Stimulated activated effector memory CD8-positive, alpha-beta T cell treated with anti-CD3 and anti-CD28 coated beads, Interleukin-12 subunit alpha, Interleukin-12 subunit beta, amount 100 ng/mL, for 72 hours (primary cell): ENCODE results near the gene SOX5.
A peak's percentile ranks its signal among the peaks of the same experiment; 100 is the strongest.

Source experiments
- ATAC-seq: fragments of 150-1000 bp; cut with Tn5 transposase; 2 replicates; pipeline ENCODE4 v1.10.0; 2021
- DNase-seq, 2 donors: peaks; one replicate each; pipeline ENCODE4 v3.0.0; 2021 to 2022; ENCODE audit warnings: low spot score in 2 of 2
- H3K27ac Mint-ChIP-seq: one replicate; pipeline ENCODE4 v1.8.0; 2022; ENCODE audit warnings: mild to moderate bottlenecking, mixed read lengths
- H3K36me3 Mint-ChIP-seq: one replicate; pipeline ENCODE4 v1.8.0; 2022; ENCODE audit warnings: mild to moderate bottlenecking, mixed read lengths
- H3K4me1 Mint-ChIP-seq: one replicate; pipeline ENCODE4 v1.8.0; 2022; ENCODE audit warnings: mixed read lengths
- H3K4me3 Mint-ChIP-seq: one replicate; pipeline ENCODE4 v1.8.0; 2022; ENCODE audit warnings: mild to moderate bottlenecking, mixed read lengths
- H3K9me3 Mint-ChIP-seq: one replicate; pipeline ENCODE4 v1.8.0; 2022; ENCODE audit warnings: mixed read lengths

Gene SOX5

DNA sequence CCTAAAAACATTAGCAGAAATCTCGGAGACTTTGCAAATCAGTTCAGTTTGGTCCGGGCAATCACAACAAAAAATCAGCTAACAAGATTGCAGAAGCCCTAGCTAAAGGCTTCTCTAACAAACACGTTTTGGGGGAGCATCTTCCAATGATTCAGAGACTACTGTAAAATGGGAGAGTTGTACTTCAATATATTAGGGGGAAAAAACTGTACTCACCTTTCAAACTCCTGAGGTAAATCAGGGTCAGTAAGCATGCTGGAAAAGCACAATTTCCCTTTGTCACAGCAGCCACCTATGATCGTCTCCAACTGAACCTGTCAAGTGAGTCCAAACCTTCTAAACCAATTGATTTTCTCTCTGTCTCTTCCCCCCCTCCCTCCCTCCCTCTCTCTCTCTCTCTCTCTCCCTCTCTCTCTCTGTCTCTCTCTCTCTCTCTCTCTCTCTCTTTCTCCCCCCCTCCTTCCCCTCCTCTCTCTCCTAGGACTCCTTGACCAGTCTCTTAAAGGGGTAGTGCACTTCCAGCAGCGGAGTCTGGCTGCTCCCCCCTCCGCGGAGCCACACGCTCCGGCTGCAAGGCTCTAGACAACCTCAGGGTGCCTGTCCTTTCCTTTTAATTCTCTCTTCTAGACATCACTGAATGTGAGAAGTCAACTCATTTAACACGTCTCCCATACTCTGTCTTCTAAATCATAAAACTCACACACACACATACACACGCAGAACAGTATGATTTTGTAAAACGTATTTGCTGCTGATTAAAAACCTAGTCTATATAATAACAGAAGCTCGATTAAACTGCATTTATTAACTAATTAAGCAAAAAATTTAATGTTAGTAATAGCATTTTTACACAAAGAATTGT, at the start of gene SOX5:
Gene SOX5 (minus strand): TSS at position 323 of the 862 bp plus-strand sequence. CDS start 69 bp downstream, at position 254.
- Mint-ChIP-seq H3K36me3 (no peaks in the 10 kb centered on the region), H3K27ac (no peak within 1 kb of the TSS), H3K9me3 (no peaks in the 10 kb centered on the region), H3K4me1 (no peaks in the 10 kb centered on the region), H3K4me3 (no peak within 1 kb of the TSS)
- DNase-seq (no peak), ATAC-seq (no peak)

DNA sequence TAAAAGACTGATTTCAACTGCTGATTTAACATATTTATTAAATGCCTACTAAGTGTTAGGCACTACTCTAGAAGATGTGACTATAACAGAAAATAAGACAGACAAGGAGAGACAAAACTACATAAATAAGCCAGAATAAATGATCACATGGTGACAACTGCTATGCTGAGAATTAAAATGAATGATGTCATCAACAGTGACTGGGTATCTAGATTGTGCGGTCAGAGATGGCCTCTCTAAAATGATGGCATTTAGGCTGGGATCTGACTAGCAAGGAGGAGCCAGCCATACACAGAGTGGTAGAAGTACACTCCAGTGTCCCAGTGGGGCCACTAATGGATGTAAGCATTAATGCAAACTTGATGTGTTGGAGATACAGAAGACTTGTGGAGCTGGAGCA, 37.6 kb upstream of the SOX5 start:
- ATAC-seq (no peak), DNase-seq (no peak)
- Mint-ChIP-seq H3K4me3 (no peak overlapping the region), H3K9me3 (peaks cover 13% of the 10 kb centered on the region), H3K4me1 (no peaks in the 10 kb centered on the region), H3K36me3 (no peaks in the 10 kb centered on the region), H3K27ac (no peak overlapping the region)

DNA sequence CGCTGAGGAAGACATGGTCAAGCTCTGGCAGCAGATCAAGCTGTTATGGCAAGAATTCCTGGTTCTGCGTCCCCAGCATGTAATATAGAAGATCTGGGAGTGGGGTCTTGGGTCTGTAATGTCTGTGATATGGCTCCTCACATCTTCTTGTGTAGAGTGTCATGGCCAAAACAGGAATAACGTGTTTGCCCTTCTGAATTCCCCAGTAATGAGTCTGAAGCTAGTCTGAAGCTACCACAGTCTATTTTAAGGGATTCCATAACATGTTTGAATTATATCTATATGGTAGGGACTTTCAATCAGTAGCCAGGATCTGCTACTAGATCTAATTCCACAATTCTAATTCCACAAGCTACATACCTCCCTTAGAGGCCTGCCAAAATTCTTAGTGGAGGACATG, 31.4 kb upstream of the SOX5 start:
- Mint-ChIP-seq H3K9me3 (peaks cover 3% of the 10 kb centered on the region), H3K27ac (no peak overlapping the region), H3K36me3 (no peaks in the 10 kb centered on the region), H3K4me1 (no peaks in the 10 kb centered on the region), H3K4me3 (no peak overlapping the region)
- DNase-seq (no peak), ATAC-seq (no peak)

DNA sequence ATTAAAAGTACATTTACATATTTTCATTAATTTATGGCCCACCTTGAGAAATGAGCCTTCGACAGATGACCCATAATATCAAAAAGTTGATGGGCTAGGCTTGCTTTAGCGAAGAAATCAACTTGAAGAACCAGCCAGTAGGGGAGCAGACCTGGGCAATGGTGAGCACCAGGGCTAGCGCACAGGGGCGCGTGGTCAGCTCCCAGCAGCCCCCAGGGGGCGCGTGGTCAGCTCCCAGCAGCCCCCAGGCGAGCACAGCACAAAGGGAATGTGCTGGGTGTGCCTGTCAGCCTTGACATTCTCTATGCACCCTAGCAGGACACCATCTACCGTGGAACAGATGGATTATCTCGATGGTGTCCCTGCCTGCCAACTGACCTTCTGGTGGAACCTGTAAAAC, 15.3 kb upstream of the SOX5 start:
- ATAC-seq (no peak), DNase-seq (no peak)
- H3K36me3 Mint-ChIP-seq: no peaks in the 10 kb centered on the region
- H3K27ac Mint-ChIP-seq: no peak overlapping the region
- H3K4me3 Mint-ChIP-seq: no peak overlapping the region
- no peaks in the 10 kb centered on the region for H3K4me1 Mint-ChIP-seq
- H3K9me3 Mint-ChIP-seq: peaks cover 7% of the 10 kb centered on the region

DNA sequence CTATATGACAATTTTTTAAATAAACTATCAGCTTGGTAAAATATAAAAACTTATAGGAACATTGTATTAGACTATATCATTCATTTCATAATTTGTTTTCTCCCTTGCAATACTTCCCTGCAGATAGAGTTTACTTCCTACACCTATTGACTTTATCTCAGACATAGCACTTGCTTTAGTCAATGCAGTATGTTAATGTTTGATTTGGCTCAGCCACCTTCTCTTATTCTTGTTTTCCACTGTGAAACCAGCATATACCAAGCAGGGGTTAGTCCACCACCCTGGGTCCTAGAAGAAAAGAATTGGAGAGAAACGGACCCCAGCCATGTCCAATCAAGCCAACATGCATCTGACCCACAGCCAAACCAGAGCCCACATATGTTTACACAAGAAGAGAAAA, 10.4 kb upstream of the SOX5 start:
- Mint-ChIP-seq H3K4me1 (no peaks in the 10 kb centered on the region), H3K27ac (no peak overlapping the region), H3K9me3 (peaks cover 3% of the 10 kb centered on the region), H3K36me3 (no peaks in the 10 kb centered on the region), H3K4me3 (no peak overlapping the region)
- DNase-seq (no peak), ATAC-seq (no peak)

GRCh38 chr12:23954332-23954731, 4.9 kb upstream of the SOX5 start:
- ATAC-seq: no peak
- Mint-ChIP-seq H3K36me3 (no peaks in the 10 kb centered on the region), H3K4me3 (no peak overlapping the region), H3K9me3 (no peaks in the 10 kb centered on the region), H3K4me1 (no peaks in the 10 kb centered on the region), H3K27ac (no peak overlapping the region)
- DNase-seq: no peak

GRCh38 chr12:23952071-23952470, 2.6 kb upstream of the SOX5 start:
- ATAC-seq: no peak
- Mint-ChIP-seq H3K4me3 (no peak overlapping the region), H3K36me3 (no peaks in the 10 kb centered on the region), H3K4me1 (no peaks in the 10 kb centered on the region), H3K9me3 (no peaks in the 10 kb centered on the region), H3K27ac (no peak overlapping the region)
- no peak for DNase-seq

GRCh38 chr12:23950775-23951451, 1.4 kb upstream of the SOX5 start:
- no peaks in the 10 kb centered on the region for H3K9me3 Mint-ChIP-seq
- DNase-seq: no peak
- ATAC-seq: peak; percentile 13
- no peak overlapping the region for H3K27ac Mint-ChIP-seq
- no peaks in the 10 kb centered on the region for H3K4me1 Mint-ChIP-seq
- H3K4me3 Mint-ChIP-seq: no peak overlapping the region
- no peaks in the 10 kb centered on the region for H3K36me3 Mint-ChIP-seq

DNA sequence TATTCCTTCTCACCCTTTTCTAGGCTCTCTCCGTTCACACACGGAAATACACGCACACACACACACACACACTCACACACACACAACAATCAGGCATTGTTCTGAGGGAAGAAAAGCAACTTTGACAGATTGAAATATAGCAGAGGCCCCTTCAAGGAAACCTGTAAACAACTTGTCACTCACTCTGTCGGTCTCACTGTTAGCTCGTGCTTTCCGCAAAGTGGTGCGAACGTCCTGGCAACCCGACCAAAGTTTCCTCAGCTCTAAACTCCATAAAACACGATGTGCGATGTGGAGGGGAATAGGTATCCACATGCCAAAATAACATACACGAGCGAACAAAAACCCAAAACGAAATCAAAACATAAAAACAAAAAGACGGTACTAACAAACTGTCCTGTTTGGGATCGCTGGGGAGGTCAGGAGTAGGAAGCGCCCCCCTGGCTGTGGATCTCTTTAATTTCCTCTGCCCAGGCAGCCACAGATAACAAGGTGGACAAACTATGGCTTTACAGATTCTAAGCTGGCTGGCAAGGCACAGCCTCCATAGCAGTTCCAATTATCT, 822 bp upstream of the SOX5 start:
- no peak overlapping the region for H3K27ac Mint-ChIP-seq
- H3K9me3 Mint-ChIP-seq: no peaks in the 10 kb centered on the region
- no peak overlapping the region for H3K4me3 Mint-ChIP-seq
- DNase-seq: no peak
- H3K36me3 Mint-ChIP-seq: no peaks in the 10 kb centered on the region
- peak; percentile 26 for ATAC-seq
- H3K4me1 Mint-ChIP-seq: no peaks in the 10 kb centered on the region

DNA sequence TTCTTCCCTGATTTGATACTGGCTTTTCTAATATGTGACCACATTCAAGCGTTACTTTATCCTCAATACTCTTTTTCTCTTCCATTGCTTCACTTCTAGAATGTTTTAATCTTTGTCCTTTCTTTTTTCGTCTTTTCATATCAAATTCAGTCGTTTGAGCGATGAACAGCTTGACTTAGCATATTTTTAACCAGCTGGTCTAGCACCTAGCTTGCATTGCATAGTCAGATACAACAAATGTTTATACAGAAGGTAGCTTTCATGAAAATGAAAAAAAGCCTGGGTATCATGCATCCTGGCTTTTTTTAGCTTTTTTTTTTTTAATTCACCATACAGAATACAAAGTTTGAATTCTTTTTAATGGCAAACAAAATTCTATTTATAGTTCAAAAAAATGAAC, 1.2 kb downstream of the SOX5 start:
- Mint-ChIP-seq H3K9me3 (no peaks in the 10 kb centered on the region), H3K36me3 (no peaks in the 10 kb centered on the region), H3K27ac (no peak overlapping the region), H3K4me1 (no peaks in the 10 kb centered on the region), H3K4me3 (no peak overlapping the region)
- no peak for DNase-seq
- ATAC-seq: no peak

- Mint-ChIP-seq H3K36me3 (no peaks in the 10 kb centered on the region), H3K4me1 (no peaks in the 10 kb centered on the region), H3K27ac (no peak overlapping the region), H3K4me3 (no peak overlapping the region), H3K9me3 (no peaks in the 10 kb centered on the region)
- no peak for ATAC-seq
- no peak for DNase-seq
These were observed 2.1 kb downstream of the SOX5 start for GRCh38 chr12:23947395-23947794.

DNA sequence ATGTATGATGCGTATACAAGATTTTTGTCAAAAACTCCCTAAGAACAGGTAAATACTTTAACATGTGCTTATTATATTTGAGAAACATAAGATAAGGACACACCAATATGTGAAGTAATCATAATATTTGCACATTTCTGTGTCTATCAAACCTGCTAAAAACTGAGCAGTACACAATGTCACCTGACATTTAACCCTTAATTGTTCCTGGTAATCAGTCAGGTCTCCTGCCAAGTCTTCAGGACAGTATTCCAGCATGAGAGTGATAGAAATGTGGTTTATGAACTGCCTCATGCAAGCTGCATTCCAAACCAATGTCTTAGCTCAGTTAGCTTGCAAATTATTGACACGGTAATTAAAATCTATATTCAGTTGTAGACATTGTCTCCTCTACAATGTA, 4.2 kb downstream of the SOX5 start:
- ATAC-seq: no peak
- no peak overlapping the region for H3K27ac Mint-ChIP-seq
- no peaks in the 10 kb centered on the region for H3K9me3 Mint-ChIP-seq
- H3K36me3 Mint-ChIP-seq: no peaks in the 10 kb centered on the region
- no peaks in the 10 kb centered on the region for H3K4me1 Mint-ChIP-seq
- DNase-seq: no peak
- H3K4me3 Mint-ChIP-seq: no peak overlapping the region

- Mint-ChIP-seq H3K4me3 (no peak overlapping the region), H3K27ac (no peak overlapping the region), H3K4me1 (no peaks in the 10 kb centered on the region), H3K36me3 (no peaks in the 10 kb centered on the region), H3K9me3 (peaks cover 3% of the 10 kb centered on the region)
- no peak for ATAC-seq
- no peak for DNase-seq
These were observed 5.4 kb downstream of the SOX5 start for GRCh38 chr12:23944067-23944466.

DNA sequence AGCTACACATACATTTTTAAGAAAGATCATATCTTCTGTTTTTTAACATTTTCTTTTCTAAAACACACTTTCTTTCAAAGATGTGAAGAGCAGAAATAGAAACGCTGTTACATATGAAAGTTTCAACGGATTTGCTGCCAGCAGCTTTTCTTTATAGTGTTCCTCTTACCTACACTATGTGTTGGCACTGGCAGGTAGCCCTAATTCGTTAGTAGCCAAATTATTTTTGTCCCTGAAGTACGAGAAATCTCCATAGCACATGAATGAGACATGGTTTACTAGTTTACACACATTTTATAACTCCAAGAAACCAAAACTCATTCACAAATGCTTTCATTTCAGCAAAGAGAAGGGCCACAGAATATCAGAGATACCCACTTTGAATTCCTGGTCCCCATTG, 6.6 kb downstream of the SOX5 start:
- Mint-ChIP-seq H3K36me3 (no peaks in the 10 kb centered on the region), H3K27ac (no peak overlapping the region), H3K4me1 (no peaks in the 10 kb centered on the region), H3K9me3 (peaks cover 3% of the 10 kb centered on the region), H3K4me3 (no peak overlapping the region)
- DNase-seq (no peak), ATAC-seq (no peak)

- peaks cover 3% of the 10 kb centered on the region for H3K9me3 Mint-ChIP-seq
- DNase-seq (no peak), ATAC-seq (no peak)
- no peaks in the 10 kb centered on the region for H3K36me3 Mint-ChIP-seq
- H3K27ac Mint-ChIP-seq: no peak overlapping the region
- H3K4me3 Mint-ChIP-seq: no peak overlapping the region
- H3K4me1 Mint-ChIP-seq: no peaks in the 10 kb centered on the region
These were observed 7.7 kb downstream of the SOX5 start for GRCh38 chr12:23941780-23942179.

GRCh38 chr12:23938422-23938821, 11.0 kb downstream of the SOX5 start:
- H3K9me3 Mint-ChIP-seq: peaks cover 6% of the 10 kb centered on the region
- ATAC-seq: no peak
- H3K4me1 Mint-ChIP-seq: no peaks in the 10 kb centered on the region
- H3K36me3 Mint-ChIP-seq: no peaks in the 10 kb centered on the region
- no peak overlapping the region for H3K4me3 Mint-ChIP-seq
- no peak for DNase-seq
- H3K27ac Mint-ChIP-seq: no peak overlapping the region
